GM12865 (cell line): ENCODE measurements around the gene ZBTB18.

ENCODE experiments used
- DNase-seq: peaks from one replicate; pipeline ENCODE4 v3.0.0; 2010; ENCODE audit warnings: low read depth
- H3K4me3 ChIP-seq: 2 replicates; pipeline ENCODE4 v1.5.1; 2011; ENCODE audit warnings: mild to moderate bottlenecking, low read depth, low read length, control low read depth
- CTCF ChIP-seq: IDR thresholded peaks from 2 replicates; pipeline ENCODE4 v1.5.1; 2011; ENCODE audit warnings: low read length, control low read depth, low read depth, inconsistent platforms; ENCODE audit not compliant: insufficient read depth; ENCODE audit errors: missing control alignments

ZBTB18 gene

GRCh38 chr1:244097523-244098405 lies 46.7 kb downstream of the ZBTB18 start:
- no peak overlapping the region for H3K4me3 ChIP-seq
- DNase-seq: no peak
- no peak for TF ChIP-seq CTCF

- no peak overlapping the region for H3K4me3 ChIP-seq
- TF ChIP-seq CTCF: no peak
- DNase-seq: no peak
These were observed 48.3 kb downstream of the ZBTB18 start for GRCh38 chr1:244099258-244099930.

- no peak for DNase-seq
- no peak for TF ChIP-seq CTCF
- no peak overlapping the region for H3K4me3 ChIP-seq
These were observed 49.2 kb downstream of the ZBTB18 start for GRCh38 chr1:244100276-244100675.

- no peak overlapping the region for H3K4me3 ChIP-seq
- TF ChIP-seq CTCF: no peak
- no peak for DNase-seq
These were observed 49.8 kb downstream of the ZBTB18 start for GRCh38 chr1:244100704-244101453.

- no peak for TF ChIP-seq CTCF
- DNase-seq: no peak
- no peak overlapping the region for H3K4me3 ChIP-seq
These were observed 51.0 kb downstream of the ZBTB18 start for GRCh38 chr1:244102046-244102445.

- TF ChIP-seq CTCF: no peak
- DNase-seq: no peak
- H3K4me3 ChIP-seq: no peak overlapping the region
These were observed 51.4 kb downstream of the ZBTB18 start for GRCh38 chr1:244102468-244102867.
